ENCODE measurements around the gene SENP6.
"Not testable (repeated sequence)": the region's sequence is repeated elsewhere in the genome, so short reads cannot be mapped to it uniquely, and the experiment has no call there.

- TF ChIP-seq CTCF (IDR thresholded peaks at IDR 0.05); ZBTB43 (CRISPR knock-in tag; IDR thresholded peaks at IDR 0.05); SP1 (CRISPR knock-in tag; conservative IDR thresholded peaks at IDR 0.05); E2F4 (CRISPR knock-in tag; IDR thresholded peaks at IDR 0.05; ENCODE audit: borderline replicate concordance, low read depth); NFE2L1 (CRISPR knock-in tag; IDR thresholded peaks at IDR 0.05); STAT6 (CRISPR knock-in tag; conservative IDR thresholded peaks at IDR 0.05; ENCODE audit: low read depth): not testable (repeated sequence)
Observed at GRCh38 chr6:75708334-75708733, 106.7 kb downstream of the SENP6 start.

All from WTC11 (cell line).